ENCODE measurements around the gene RHNO1.
"Not testable (repeated sequence)": the region's sequence is repeated elsewhere in the genome, so short reads cannot be mapped to it uniquely, and the experiment has no call there.

RHNO1 gene

GRCh38 chr12:2858944-2859421, 18.0 kb upstream of the RHNO1 start:
- TF ChIP-seq CTCF (IDR thresholded peaks at IDR 0.05; ENCODE audit: low read depth, low read length) = no peak
- no peak overlapping the region for H3K4me3 ChIP-seq (ENCODE audit: low read depth, low read length)

GRCh38 chr12:2860170-2860569, 16.9 kb upstream of the RHNO1 start:
- TF ChIP-seq CTCF (IDR thresholded peaks at IDR 0.05; ENCODE audit: low read depth, low read length) = no peak
- no peak overlapping the region for H3K4me3 ChIP-seq (ENCODE audit: low read depth, low read length)

- no peak for TF ChIP-seq CTCF (IDR thresholded peaks at IDR 0.05; ENCODE audit: low read depth, low read length)
- H3K4me3 ChIP-seq (ENCODE audit: low read depth, low read length) = no peak overlapping the region
These were observed 14.1 kb upstream of the RHNO1 start for GRCh38 chr12:2862876-2863275.

GRCh38 chr12:2863402-2863801, 13.6 kb upstream of the RHNO1 start:
- not testable (repeated sequence) for H3K4me3 ChIP-seq (ENCODE audit: low read depth, low read length)

GRCh38 chr12:2864198-2864597, 12.8 kb upstream of the RHNO1 start:
- no peak overlapping the region for H3K4me3 ChIP-seq (ENCODE audit: low read depth, low read length)
- TF ChIP-seq CTCF (IDR thresholded peaks at IDR 0.05; ENCODE audit: low read depth, low read length) = no peak

GRCh38 chr12:2868986-2869632, 7.9 kb upstream of the RHNO1 start:
- H3K4me3 ChIP-seq (ENCODE audit: low read depth, low read length) = not testable (repeated sequence)

GRCh38 chr12:2876431-2877046, 484 bp upstream of the RHNO1 start:
- TF ChIP-seq CTCF (IDR thresholded peaks at IDR 0.05; ENCODE audit: low read depth, low read length) = no peak

GRCh38 chr12:2877953-2878732, 1.1 kb downstream of the RHNO1 start:
- TF ChIP-seq CTCF (IDR thresholded peaks at IDR 0.05; ENCODE audit: low read depth, low read length) = no peak
- H3K4me3 ChIP-seq (ENCODE audit: low read depth, low read length) = peak overlapping the region; percentile 87

More at GRCh38 chr12:2876431-2877046, 484 bp upstream of the RHNO1 start:
- H3K4me3 ChIP-seq (ENCODE audit: low read depth, low read length) = peak overlapping the region; percentile 87
